Vagina (tissue), 2 donors: ENCODE measurements around the gene INHBA.

Source experiments
- CTCF ChIP-seq, 3 experiments: fragments of 450-650 bp in 2 of 3; fragments of 200-600 bp in 1 of 3; sonication (generic) in 1 of 3; IDR thresholded peaks; one replicate each; pipeline ENCODE4 v1.5.1; 2017 to 2019; ENCODE audit warnings: antibody characterized with exemption in 3 of 3, mild to moderate bottlenecking in 2 of 3, moderate library complexity in 2 of 3
- POLR2AphosphoS5 ChIP-seq, 2 donors: sonication (generic); formaldehyde crosslinking; IDR thresholded peaks; one replicate each; pipeline ENCODE4 v1.9.0; 2017; ENCODE audit warnings: antibody characterized with exemption in 2 of 2, mild to moderate bottlenecking in 2 of 2, low read depth in 1 of 2; ENCODE audit not compliant: insufficient read depth in 1 of 2

DNA sequence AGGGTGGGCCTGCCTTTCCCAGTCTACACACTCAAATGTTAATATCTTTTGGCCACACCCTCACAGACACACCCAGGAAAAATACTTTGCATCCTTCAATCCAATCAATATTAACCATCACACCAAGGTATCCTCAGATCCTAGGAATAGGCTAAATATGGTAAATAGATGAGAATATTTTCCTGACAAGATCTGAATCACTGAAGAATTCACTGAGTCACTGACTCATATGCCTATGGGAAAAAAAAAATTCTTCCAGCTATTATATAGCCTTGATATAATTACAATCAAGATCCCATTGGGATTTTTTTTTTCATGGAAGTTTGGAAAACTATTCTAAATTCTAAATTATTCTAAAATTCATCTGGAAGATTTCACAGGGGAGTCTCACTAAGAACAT, 65.8 kb downstream of the INHBA start:
- no peak for TF ChIP-seq CTCF (IDR thresholded peaks at IDR 0.05)
- TF ChIP-seq POLR2AphosphoS5 (IDR thresholded peaks at IDR 0.05; ENCODE audit: insufficient read depth in 1 of 2, low read depth in 1 of 2): no peak
